LNCaP clone FGC (cell line): ENCODE measurements around the gene CFAP65.

Experiments used
- DNase-seq: peaks from one replicate; pipeline ENCODE4 v3.0.0-alpha.2; 2011; ENCODE audit warnings: low read depth
- H3K4me3 ChIP-seq: 2 replicates; pipeline ENCODE4 v1.5.1; 2011; ENCODE audit warnings: mild to moderate bottlenecking, low read depth, low read length, control low read depth
- TF ChIP-seq, protein P1 (sequence below): IDR thresholded peaks from 2 replicates; pipeline ENCODE4 v1.5.1; 2012; ENCODE audit warnings: mild to moderate bottlenecking; ENCODE audit not compliant: control insufficient read depth, insufficient read depth; ENCODE audit errors: extremely low read depth

The CFAP65 gene

DNA sequence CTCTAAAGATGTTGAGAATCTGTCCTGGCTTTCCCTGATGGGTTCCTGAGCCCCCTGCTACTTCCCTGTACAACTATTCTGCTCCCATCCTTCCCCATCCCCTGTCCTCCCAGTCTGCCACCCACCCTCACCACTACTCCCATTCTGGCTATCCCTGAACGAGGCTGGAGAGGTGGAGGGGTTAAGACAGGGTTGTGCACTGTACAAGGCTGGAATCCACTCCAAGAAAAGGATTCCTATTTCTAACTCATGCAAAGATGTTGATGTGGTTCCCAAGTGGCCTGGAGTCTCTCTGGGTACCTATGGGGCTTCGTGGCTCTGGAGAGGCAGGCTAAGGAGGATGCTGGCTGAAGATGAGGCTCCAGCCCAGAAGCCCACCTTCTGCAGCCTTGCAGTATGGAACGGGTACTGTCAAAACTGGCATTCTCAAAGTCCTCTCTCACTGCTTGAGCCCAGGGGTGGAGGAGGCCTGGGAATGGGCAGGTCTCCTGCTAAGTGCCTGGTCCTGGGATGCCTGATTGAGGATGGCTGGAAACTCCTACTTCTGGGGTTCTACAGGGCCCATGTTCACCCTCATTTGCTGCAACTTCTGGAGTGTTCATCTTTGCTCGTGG is 55.1 kb downstream of the CFAP65 start:
- TF ChIP-seq, protein P1, sequence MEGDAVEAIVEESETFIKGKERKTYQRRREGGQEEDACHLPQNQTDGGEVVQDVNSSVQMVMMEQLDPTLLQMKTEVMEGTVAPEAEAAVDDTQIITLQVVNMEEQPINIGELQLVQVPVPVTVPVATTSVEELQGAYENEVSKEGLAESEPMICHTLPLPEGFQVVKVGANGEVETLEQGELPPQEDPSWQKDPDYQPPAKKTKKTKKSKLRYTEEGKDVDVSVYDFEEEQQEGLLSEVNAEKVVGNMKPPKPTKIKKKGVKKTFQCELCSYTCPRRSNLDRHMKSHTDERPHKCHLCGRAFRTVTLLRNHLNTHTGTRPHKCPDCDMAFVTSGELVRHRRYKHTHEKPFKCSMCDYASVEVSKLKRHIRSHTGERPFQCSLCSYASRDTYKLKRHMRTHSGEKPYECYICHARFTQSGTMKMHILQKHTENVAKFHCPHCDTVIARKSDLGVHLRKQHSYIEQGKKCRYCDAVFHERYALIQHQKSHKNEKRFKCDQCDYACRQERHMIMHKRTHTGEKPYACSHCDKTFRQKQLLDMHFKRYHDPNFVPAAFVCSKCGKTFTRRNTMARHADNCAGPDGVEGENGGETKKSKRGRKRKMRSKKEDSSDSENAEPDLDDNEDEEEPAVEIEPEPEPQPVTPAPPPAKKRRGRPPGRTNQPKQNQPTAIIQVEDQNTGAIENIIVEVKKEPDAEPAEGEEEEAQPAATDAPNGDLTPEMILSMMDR: no peak
- DNase-seq: no peak
- no peak overlapping the region for H3K4me3 ChIP-seq

DNA sequence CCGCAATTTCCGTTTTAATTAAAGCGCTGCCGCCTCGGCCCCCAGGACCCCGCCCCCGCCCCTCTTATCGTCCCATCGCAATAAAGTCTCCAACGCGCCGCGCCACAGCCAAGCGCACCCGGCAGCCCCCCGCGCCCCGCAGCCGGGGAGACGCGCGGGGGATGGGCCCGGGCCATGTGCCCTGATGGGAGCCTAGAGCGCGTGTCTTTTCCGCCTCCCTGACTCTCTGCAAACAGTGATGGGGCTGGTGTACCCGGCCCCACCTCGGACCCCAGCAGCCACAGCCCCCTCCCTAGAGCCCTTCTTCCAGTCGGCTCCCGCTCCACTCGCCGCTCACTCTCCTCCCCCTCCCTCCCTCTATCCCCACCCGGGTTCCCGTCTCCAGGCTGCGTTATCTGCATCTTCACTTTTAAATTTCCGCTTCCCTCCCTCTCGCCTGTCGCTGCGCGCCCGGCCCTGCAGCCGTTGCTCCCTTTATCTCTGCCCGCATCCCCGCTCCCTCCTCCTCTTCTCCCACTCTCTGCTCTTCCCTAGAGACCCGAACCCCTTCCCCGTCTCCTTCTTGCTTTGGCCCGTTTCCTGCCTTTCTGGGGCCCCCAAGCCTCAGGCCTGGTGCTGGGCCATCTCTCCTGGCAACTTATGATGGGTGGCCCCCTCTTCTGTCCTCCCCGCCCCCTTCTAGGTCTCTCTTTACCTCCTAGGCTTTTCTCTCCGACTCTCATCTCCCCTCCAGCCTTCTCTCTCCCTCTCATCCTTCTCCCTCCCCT is 55.8 kb downstream of the CFAP65 start:
- no peak overlapping the region for H3K4me3 ChIP-seq
- DNase-seq: no peak
- TF ChIP-seq, protein P1: no peak

DNA sequence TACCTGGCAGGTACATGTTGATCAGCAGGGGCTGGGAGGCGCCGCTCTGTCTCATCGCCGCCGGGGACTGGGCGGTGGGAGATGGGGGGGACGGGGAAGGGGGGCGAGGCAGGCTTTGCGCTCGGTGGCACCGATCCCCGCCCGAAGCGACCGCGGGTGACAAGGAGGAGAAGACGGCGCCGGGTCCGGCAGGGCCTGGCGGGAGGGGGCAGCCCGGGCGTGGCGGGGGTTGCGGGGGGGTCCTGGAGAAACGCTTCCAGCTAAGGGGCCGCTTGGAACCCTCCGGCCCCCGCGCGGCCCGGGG is 56.3 kb downstream of the CFAP65 start, which contains the start of gene FEV:
FEV (minus strand) TSS at position 164 of the 304 bp plus-strand sequence; CDS start at position 55, 109 bp downstream.
- TF ChIP-seq, protein P1: no peak
- H3K4me3 ChIP-seq: peak within 1 kb of the TSS; percentile 37
- DNase-seq: no peak

DNA sequence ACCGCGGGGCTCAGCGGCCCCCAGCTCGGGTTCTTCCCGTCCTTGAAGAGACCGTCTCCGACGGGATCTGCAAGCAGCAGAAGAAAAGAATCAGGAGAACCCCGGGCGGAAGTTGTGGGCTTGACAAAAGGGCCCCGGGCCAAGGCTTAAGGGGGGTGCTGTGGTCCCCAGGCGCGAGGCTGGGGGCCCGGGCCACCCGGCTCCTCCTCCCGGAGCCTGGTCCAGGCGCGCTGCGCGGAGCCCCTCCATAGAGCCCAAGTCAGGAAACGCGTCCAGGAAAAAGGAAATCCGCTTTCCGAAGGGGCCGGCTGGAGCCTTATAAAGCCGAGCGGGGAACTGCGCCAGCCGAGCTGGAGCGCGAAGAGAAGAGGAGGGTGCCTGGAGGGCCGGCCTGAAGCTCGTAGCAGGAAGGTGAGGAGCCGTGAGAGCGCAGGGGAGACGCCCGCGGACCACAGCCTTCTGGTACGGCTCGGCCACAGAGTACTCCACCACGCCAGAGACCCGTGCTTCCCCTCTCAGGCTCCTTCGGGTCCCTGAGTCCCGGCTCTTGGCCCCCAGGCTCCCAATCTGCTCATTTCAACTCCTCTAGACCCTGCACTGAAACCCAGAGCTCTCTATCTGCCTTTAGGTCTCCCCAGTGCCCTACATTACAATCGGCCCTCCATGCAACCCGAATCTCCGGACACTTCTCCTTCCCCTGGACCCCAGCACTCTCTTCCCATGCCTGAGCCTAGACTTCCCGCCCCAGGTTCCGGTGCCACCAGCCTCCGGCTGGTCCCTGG is 56.9 kb downstream of the CFAP65 start:
- DNase-seq: no peak
- H3K4me3 ChIP-seq: peak overlapping the region; percentile 37
- TF ChIP-seq, protein P1: no peak

DNA sequence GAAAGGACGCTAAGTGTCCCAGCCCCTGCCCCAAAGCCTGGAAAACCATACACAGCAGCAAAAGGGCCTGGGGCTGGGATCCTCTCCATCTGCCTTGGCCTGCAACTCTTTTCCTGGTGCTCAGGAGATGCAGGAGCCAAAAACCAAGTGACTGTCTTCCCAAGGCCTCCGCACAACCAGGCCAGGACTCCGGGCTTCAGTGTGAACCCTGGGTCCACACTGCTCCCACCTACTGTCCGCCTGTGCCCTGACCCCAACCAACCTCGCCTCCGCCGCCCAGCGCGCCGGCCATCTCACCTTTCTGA is 57.4 kb downstream of the CFAP65 start:
- no peak for DNase-seq
- TF ChIP-seq, protein P1: no peak
- peak overlapping the region; percentile 37 for H3K4me3 ChIP-seq

DNA sequence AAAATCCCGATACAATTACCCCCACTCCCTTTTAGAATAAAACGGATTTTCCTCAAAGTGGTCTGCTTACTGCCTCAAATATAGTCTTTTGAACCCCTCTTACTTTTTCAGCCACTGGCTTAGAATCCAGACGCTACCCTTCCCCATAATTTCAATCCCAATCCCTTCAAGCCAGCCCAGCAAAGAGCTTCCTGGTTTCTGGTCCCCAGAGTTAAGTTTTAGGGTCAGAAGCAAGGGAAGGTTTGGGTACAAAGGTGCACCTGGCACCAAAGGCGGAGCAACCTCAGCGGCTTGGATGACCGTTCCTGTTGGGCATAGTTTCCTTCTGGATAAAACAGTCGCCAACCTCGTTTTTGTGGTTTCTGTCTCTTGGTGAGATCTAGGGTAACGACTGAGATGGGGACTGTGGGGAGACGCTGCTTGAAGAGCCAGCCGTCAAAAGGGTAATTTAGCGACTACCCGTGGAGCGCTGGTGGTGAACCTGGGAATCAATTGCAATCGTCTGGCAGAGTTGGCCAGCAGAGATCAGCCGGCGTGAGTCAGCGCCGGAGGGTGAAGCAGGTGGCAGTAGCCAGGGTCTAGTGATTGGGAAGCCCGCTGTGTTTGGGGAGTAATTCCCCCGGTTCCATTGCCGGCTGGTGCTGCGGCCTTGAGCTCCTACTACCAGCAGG is 57.9 kb downstream of the CFAP65 start:
- no peak for DNase-seq
- H3K4me3 ChIP-seq: no peak overlapping the region
- TF ChIP-seq, protein P1: no peak
